ENCODE measurements around the gene BARHL2.

DNA sequence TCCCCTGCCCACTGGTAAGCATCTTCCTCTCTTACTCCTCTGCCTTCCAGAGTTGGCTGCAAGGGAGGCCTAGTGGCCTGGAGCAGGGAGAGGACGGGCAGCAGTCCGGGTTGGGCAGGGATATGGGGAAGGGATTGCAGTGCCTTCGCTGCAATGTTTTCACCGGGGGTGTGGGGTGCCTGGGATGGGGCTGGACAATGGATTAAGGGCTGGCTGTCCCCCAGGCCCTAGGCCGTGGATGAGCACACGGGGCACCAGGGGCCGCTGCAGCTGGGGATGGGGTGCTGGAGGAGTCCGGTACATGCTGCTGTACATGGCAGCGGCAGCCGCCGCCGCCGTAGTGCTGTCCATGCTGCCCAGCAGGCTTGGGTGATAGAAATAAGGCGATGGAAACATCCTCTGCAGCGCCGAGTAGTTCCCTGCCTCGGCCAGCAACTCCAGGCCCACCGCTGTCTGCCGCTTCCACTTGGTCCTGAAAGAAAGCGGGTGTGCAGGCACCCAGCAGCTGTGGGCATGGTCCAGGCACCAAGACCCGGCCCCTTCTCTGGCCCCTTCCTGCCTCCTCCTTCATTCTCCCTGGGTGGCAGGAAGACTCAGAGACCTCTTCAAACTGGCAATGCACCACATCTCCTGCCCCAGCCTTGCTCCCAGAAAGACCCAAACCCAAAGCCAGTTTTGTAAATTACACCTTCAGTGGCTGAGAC, 4.8 kb downstream of the BARHL2 start:
- TF ChIP-seq CTCF (IDR thresholded peaks at IDR 0.05; ENCODE audit: extremely low read depth in 1 of 2, insufficient read depth in 1 of 2, low read depth in 1 of 2, low read length in 2 of 2) (no peak), POLR2AphosphoS5 (IDR thresholded peaks at IDR 0.05; ENCODE audit: insufficient read depth, low read depth, low read length) (no peak), POLR2A (IDR thresholded peaks at IDR 0.05; ENCODE audit: low read depth, low read length) (no peak)

Data from endothelial cell of umbilical vein (primary cell).